ENCODE results near the gene SUGCT.

Gene SUGCT

DNA sequence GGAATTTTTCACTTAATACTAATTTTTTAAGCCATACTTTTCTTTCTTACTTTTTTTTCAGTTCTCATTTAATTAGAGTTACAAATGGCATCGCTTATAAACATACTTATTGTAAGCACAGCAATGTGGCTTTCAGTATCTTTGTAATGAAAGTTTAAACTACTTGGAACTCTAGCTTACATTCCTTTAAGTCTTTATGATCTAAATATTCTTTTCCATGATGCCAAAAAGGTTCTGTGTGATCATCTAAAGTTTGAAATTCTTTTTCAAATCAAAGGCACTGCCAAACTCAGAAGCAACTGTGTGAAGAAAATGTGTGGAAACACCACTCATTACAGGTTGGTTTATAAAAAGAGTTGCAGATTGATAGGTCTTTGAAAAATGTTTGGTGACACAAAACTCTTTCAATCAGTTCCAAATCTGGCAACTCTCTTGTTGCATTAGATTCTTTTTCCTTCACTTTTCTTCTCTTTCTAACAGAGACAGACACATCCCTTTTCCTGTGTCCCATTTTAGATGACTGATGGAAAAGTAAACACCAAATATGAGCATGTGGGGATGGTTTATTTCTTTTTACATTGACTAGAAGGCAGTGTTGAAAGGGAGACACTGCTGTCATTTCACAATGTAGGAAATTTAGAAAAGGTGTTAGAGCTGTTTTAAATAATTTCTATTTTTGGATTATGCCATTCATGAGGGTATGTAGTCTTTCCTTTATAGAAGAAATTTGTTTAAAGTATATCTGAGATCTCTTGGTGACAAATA, 392.3 kb downstream of the SUGCT start:
- Histone ChIP-seq H3K79me2 (ENCODE audit: insufficient read depth, low read length) (no peaks in the 10 kb centered on the region), H3K4me2 (ENCODE audit: insufficient read depth, low read length) (no peak overlapping the region), H3K9ac (ENCODE audit: low read depth, low read length) (no peak overlapping the region), H2AFZ (ENCODE audit: low read depth, low read length) (no peak overlapping the region), H3K4me3 (ENCODE audit: low read depth in 1 of 2, low read length in 2 of 2) (no peak overlapping the region), H4K20me1 (ENCODE audit: insufficient read depth, low read length) (no peaks in the 10 kb centered on the region), H3K36me3 (ENCODE audit: insufficient read depth, low read length) (no peaks in the 10 kb centered on the region), H3K4me1 (ENCODE audit: insufficient read depth, low read length) (no peaks in the 10 kb centered on the region), H3K9me3 (ENCODE audit: insufficient read depth, low read length, severe bottlenecking) (no peaks in the 10 kb centered on the region), H3K27me3 (ENCODE audit: insufficient read depth, low read length, poor library complexity) (no peaks in the 10 kb centered on the region), H3K27ac (ENCODE audit: low read length) (no peak overlapping the region)
- TF ChIP-seq, protein P1, sequence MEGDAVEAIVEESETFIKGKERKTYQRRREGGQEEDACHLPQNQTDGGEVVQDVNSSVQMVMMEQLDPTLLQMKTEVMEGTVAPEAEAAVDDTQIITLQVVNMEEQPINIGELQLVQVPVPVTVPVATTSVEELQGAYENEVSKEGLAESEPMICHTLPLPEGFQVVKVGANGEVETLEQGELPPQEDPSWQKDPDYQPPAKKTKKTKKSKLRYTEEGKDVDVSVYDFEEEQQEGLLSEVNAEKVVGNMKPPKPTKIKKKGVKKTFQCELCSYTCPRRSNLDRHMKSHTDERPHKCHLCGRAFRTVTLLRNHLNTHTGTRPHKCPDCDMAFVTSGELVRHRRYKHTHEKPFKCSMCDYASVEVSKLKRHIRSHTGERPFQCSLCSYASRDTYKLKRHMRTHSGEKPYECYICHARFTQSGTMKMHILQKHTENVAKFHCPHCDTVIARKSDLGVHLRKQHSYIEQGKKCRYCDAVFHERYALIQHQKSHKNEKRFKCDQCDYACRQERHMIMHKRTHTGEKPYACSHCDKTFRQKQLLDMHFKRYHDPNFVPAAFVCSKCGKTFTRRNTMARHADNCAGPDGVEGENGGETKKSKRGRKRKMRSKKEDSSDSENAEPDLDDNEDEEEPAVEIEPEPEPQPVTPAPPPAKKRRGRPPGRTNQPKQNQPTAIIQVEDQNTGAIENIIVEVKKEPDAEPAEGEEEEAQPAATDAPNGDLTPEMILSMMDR (IDR thresholded peaks at IDR 0.05; ENCODE audit: borderline replicate concordance, extremely low read depth, low read length, poor library complexity, severe bottlenecking), result no peak
- no peak for TF ChIP-seq EZH2 (IDR thresholded peaks at IDR 0.05; ENCODE audit: borderline replicate concordance, low read depth, low read length, severe bottlenecking)
- ATAC-seq (ENCODE audit: insufficient read depth, low read depth) (no peak), DNase-seq (no peak)

DNA sequence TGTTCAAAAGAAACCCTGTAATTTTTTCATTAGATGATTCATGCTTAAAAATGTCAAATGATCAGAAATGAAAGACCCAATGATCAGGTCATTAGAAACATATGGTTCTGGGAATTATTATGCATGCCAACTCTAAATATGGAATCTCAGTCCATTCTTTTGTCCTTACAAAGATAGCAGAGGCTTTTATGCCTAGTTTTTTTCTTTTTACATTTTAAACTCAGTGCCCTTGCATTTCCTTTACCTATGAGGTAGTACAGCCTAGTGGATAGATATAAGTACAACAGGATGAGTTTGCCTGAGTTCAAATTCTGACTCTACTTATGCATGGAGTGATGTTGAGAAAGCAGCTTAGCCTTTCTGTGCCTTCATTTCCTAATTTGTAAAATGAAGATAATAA, 392.9 kb downstream of the SUGCT start:
- H3K4me1 ChIP-seq (ENCODE audit: insufficient read depth, low read length), result no peaks in the 10 kb centered on the region
- DNase-seq (no peak), ATAC-seq (ENCODE audit: insufficient read depth, low read depth) (no peak)
- no peak overlapping the region for H3K9ac ChIP-seq (ENCODE audit: low read depth, low read length)
- no peaks in the 10 kb centered on the region for H4K20me1 ChIP-seq (ENCODE audit: insufficient read depth, low read length)
- no peaks in the 10 kb centered on the region for H3K79me2 ChIP-seq (ENCODE audit: insufficient read depth, low read length)
- H3K36me3 ChIP-seq (ENCODE audit: insufficient read depth, low read length), result no peaks in the 10 kb centered on the region
- H3K4me3 ChIP-seq (ENCODE audit: low read depth in 1 of 2, low read length in 2 of 2), result no peak overlapping the region
- H3K27ac ChIP-seq (ENCODE audit: low read length), result no peak overlapping the region
- no peak overlapping the region for H3K4me2 ChIP-seq (ENCODE audit: insufficient read depth, low read length)
- H3K9me3 ChIP-seq (ENCODE audit: insufficient read depth, low read length, severe bottlenecking), result no peaks in the 10 kb centered on the region
- no peak overlapping the region for H2AFZ ChIP-seq (ENCODE audit: low read depth, low read length)
- no peaks in the 10 kb centered on the region for H3K27me3 ChIP-seq (ENCODE audit: insufficient read depth, low read length, poor library complexity)
- no peak for TF ChIP-seq EZH2 (IDR thresholded peaks at IDR 0.05; ENCODE audit: borderline replicate concordance, low read depth, low read length, severe bottlenecking)
- TF ChIP-seq, protein P1 (IDR thresholded peaks at IDR 0.05; ENCODE audit: borderline replicate concordance, extremely low read depth, low read length, poor library complexity, severe bottlenecking), result no peak

DNA sequence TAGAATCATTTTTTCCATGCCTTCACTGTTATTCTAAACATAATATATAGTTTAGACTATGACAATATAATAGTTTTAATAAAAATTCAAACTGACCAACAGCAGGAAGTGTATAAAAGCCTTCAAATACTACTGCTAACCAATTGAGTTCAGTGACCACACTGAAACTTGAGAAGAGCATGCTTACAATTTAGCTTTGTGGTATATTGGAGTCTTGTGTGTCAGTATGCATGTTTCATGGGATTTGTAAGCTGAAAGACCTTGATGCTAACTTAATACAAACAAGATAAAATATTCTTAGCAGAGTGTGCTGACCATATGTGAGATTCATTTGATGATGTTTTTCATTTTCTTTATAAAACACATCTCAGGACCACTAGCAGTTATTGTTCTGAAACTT, 395.5 kb downstream of the SUGCT start:
- no peaks in the 10 kb centered on the region for H4K20me1 ChIP-seq (ENCODE audit: insufficient read depth, low read length)
- no peaks in the 10 kb centered on the region for H3K79me2 ChIP-seq (ENCODE audit: insufficient read depth, low read length)
- no peaks in the 10 kb centered on the region for H3K9me3 ChIP-seq (ENCODE audit: insufficient read depth, low read length, severe bottlenecking)
- TF ChIP-seq, protein P1 (IDR thresholded peaks at IDR 0.05; ENCODE audit: borderline replicate concordance, extremely low read depth, low read length, poor library complexity, severe bottlenecking), result no peak
- TF ChIP-seq EZH2 (IDR thresholded peaks at IDR 0.05; ENCODE audit: borderline replicate concordance, low read depth, low read length, severe bottlenecking), result no peak
- no peak overlapping the region for H3K4me2 ChIP-seq (ENCODE audit: insufficient read depth, low read length)
- H3K4me1 ChIP-seq (ENCODE audit: insufficient read depth, low read length), result no peaks in the 10 kb centered on the region
- H3K36me3 ChIP-seq (ENCODE audit: insufficient read depth, low read length), result no peaks in the 10 kb centered on the region
- H2AFZ ChIP-seq (ENCODE audit: low read depth, low read length), result no peak overlapping the region
- H3K9ac ChIP-seq (ENCODE audit: low read depth, low read length), result no peak overlapping the region
- no peaks in the 10 kb centered on the region for H3K27me3 ChIP-seq (ENCODE audit: insufficient read depth, low read length, poor library complexity)
- H3K27ac ChIP-seq (ENCODE audit: low read length), result no peak overlapping the region
- no peak overlapping the region for H3K4me3 ChIP-seq (ENCODE audit: low read depth in 1 of 2, low read length in 2 of 2)
- ATAC-seq (ENCODE audit: insufficient read depth, low read depth) (no peak), DNase-seq (no peak)

Data from DND-41 (cell line).